Chondrocyte (in vitro differentiated cells): ENCODE results near the gene SLC13A1. TPM values are rescaled to one million over a fixed set of nuclear protein-coding genes. Genes with fewer than 3 reads are reported as not detected.

Experiments
- DNase-seq: peaks from one replicate; pipeline ENCODE4 v3.0.0; 2021; ENCODE audit warnings: mixed read lengths, low spot score
- H3K27ac Mint-ChIP-seq: one replicate; pipeline ENCODE4 v1.8.0; 2021; ENCODE audit warnings: mild to moderate bottlenecking, moderate library complexity, mixed read lengths; ENCODE audit not compliant: unreplicated experiment
- H3K27me3 Mint-ChIP-seq: 2 replicates; pipeline ENCODE4 v1.8.0; 2021; ENCODE audit warnings: low read depth, mixed read lengths
- H3K36me3 Mint-ChIP-seq: 2 replicates; pipeline ENCODE4 v1.8.0; 2021; ENCODE audit warnings: low read depth, mixed read lengths
- H3K4me1 Mint-ChIP-seq: 2 replicates; pipeline ENCODE4 v1.8.0; 2021; ENCODE audit warnings: low read depth, mild to moderate bottlenecking, mixed read lengths
- H3K4me3 Mint-ChIP-seq: one replicate; pipeline ENCODE4 v1.8.0; 2021; ENCODE audit warnings: mild to moderate bottlenecking, moderate library complexity, mixed read lengths; ENCODE audit not compliant: unreplicated experiment
- H3K9me3 Mint-ChIP-seq: 2 replicates; pipeline ENCODE4 v1.8.0; 2021; ENCODE audit warnings: low read depth, mixed read lengths
- CTCF ChIP-seq: fragments of 200-600 bp; sonication (generic); IDR thresholded peaks from 2 replicates; pipeline ENCODE4 v1.5.0; 2021; ENCODE audit warnings: antibody characterized with exemption, mild to moderate bottlenecking, moderate library complexity
- total RNA-seq: library from RNA; stranded (reverse); gene quantifications from 3 replicates; pipeline ENCODE4 v1.2.1, GENCODE V29; 2021

Gene SLC13A1
- total RNA-seq, 1 donor from 2014 or later = not detected

DNA sequence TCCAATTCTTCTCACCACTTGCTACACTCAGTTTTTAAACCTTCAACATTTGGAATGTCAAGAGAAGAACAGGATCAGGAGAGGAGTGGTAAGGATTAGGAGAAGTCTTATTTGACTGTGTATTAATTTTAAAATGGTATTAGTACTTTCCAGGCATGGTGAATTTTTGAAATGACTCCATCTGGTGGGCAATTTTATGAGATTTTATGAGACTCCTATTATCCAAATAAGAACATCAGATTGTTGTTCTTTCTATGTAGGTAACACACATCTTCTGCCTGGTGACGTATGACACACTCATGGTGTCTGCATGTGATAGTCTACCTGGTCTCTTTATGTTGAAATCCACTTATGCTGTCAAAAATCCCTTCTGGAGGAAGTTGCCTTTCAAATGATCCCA is 51.0 kb downstream of the SLC13A1 start:
- Mint-ChIP-seq H3K4me3 (no peak overlapping the region), H3K27me3 (peaks cover 5% of the 10 kb centered on the region), H3K36me3 (no peaks in the 10 kb centered on the region), H3K27ac (no peak overlapping the region), H3K4me1 (no peaks in the 10 kb centered on the region), H3K9me3 (no peaks in the 10 kb centered on the region)
- no peak for DNase-seq
- peak; percentile 53 for TF ChIP-seq CTCF

GRCh38 chr7:123143252-123144006 is 56.3 kb downstream of the SLC13A1 start:
- Mint-ChIP-seq H3K27ac (no peak overlapping the region), H3K36me3 (no peaks in the 10 kb centered on the region), H3K4me3 (no peak overlapping the region), H3K4me1 (peaks cover 5% of the 10 kb centered on the region), H3K27me3 (peaks cover 5% of the 10 kb centered on the region), H3K9me3 (no peaks in the 10 kb centered on the region)
- TF ChIP-seq CTCF = no peak
- no peak for DNase-seq

DNA sequence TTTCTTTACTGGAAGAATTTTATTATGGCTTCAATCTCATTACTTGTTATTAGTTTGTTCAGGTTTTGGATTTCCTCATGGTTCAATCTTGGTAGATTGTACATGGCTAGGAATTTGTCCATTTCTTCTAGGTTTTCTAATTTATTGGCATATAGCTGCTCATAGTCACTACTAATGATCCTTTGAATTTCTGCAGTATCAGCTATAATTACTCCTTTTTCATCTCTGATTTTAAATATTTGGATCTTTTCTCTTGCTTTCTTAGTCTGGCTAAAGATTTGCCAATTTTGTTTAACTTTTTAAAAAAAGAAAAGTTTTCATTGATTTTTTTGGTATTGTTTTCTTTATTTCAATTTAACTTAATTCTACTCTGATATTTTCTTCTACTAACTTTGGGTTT is 59.2 kb downstream of the SLC13A1 start:
- Mint-ChIP-seq H3K9me3 (no peaks in the 10 kb centered on the region), H3K4me3 (no peak overlapping the region), H3K27ac (no peak overlapping the region), H3K36me3 (no peaks in the 10 kb centered on the region), H3K27me3 (peaks cover 1% of the 10 kb centered on the region), H3K4me1 (peaks cover 5% of the 10 kb centered on the region)
- no peak for TF ChIP-seq CTCF
- DNase-seq = no peak

GRCh38 chr7:123135960-123136359 is 63.8 kb downstream of the SLC13A1 start:
- Mint-ChIP-seq H3K4me3 (no peak overlapping the region), H3K36me3 (no peaks in the 10 kb centered on the region), H3K27me3 (no peaks in the 10 kb centered on the region), H3K4me1 (no peaks in the 10 kb centered on the region), H3K27ac (no peak overlapping the region), H3K9me3 (no peaks in the 10 kb centered on the region)
- no peak for TF ChIP-seq CTCF
- DNase-seq = no peak

GRCh38 chr7:123133924-123134323 is 65.8 kb downstream of the SLC13A1 start:
- H3K9me3 Mint-ChIP-seq = no peaks in the 10 kb centered on the region
- H3K27ac Mint-ChIP-seq = no peak overlapping the region
- TF ChIP-seq CTCF = no peak
- no peaks in the 10 kb centered on the region for H3K27me3 Mint-ChIP-seq
- no peak for DNase-seq
- no peaks in the 10 kb centered on the region for H3K36me3 Mint-ChIP-seq
- H3K4me1 Mint-ChIP-seq = no peaks in the 10 kb centered on the region
- H3K4me3 Mint-ChIP-seq = no peak overlapping the region
